Loucy (cell line): ENCODE data around the gene SEMA6B.

Source experiments
- EZH2phosphoT487 ChIP-seq: fragments of 200-600 bp; IDR thresholded peaks from 2 replicates; pipeline ENCODE4 v1.6.1; 2018; ENCODE audit warnings: antibody characterized with exemption, mild to moderate bottlenecking, moderate library complexity, borderline replicate concordance
- TF ChIP-seq, protein P1 (sequence below): fragments of 200-600 bp; sonication (generic); conservative IDR thresholded peaks from 2 replicates; pipeline ENCODE4 v1.5.1; 2014; ENCODE audit warnings: mild to moderate bottlenecking, antibody characterized with exemption, low read length

DNA sequence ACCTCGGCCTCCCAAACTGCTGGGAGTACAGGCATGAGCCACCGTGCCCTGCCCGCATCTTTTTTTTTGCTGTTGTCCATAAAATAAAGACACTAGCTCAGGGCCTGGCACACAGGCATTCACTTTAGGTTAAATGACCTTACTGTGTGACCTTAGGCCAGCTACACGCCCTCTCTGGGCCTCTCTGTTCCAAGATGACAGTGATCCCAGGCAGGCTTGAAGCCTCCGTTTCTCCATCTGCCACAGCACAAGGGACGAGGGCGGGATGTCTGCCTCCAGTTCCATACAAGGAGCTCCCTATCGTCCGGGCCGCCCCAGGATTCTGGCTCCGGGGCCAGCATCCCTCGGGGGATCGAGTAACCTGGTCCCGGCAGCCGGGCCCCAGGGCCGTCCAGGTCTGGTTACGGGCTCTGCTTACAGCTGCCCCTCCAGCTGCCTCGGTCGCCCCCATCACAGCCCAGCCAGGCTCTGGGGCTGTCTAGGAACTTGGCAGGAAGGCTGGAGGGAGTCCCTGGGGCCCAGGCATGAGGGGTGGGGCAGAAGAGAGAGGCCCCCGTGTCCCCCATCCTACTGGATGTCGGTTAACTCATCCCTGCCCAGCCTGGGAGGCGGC is 11.9 kb upstream of the SEMA6B start:
- TF ChIP-seq, protein P1, sequence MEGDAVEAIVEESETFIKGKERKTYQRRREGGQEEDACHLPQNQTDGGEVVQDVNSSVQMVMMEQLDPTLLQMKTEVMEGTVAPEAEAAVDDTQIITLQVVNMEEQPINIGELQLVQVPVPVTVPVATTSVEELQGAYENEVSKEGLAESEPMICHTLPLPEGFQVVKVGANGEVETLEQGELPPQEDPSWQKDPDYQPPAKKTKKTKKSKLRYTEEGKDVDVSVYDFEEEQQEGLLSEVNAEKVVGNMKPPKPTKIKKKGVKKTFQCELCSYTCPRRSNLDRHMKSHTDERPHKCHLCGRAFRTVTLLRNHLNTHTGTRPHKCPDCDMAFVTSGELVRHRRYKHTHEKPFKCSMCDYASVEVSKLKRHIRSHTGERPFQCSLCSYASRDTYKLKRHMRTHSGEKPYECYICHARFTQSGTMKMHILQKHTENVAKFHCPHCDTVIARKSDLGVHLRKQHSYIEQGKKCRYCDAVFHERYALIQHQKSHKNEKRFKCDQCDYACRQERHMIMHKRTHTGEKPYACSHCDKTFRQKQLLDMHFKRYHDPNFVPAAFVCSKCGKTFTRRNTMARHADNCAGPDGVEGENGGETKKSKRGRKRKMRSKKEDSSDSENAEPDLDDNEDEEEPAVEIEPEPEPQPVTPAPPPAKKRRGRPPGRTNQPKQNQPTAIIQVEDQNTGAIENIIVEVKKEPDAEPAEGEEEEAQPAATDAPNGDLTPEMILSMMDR: no peak
- no peak for TF ChIP-seq EZH2phosphoT487
